ENCODE results near the gene TNFRSF4. TPM values are rescaled to one million over a fixed set of nuclear protein-coding genes. Genes with fewer than 3 reads are reported as not detected.
"Not testable (repeated sequence)": the region's sequence is repeated elsewhere in the genome, so short reads cannot be mapped to it uniquely, and the experiment has no call there.

The TNFRSF4 gene
- total RNA-seq, 4 donors from 2014 or later: 0.50 to 2.1 (median 0.93) TPM

GRCh38 chr1:1197188-1197500 is 16.8 kb downstream of the TNFRSF4 start:
- Histone ChIP-seq H3K36me3 (no peaks in the 10 kb centered on the region), H3K27ac (replicated peaks in 1 of 4) (no peak overlapping the region), H3K27me3 (peaks cover 0 to 46% (median 3%) of the 10 kb centered on the region in 4 donors), H3K9me3 (peaks cover 0 to 10% (median 8%) of the 10 kb centered on the region in 4 donors), H3K4me1 (peaks cover 0 to 16% (median 13%) of the 10 kb centered on the region in 4 donors), H3K4me3 (no peak overlapping the region)
- TF ChIP-seq EP300 (IDR thresholded peaks at IDR 0.05): no peak
- no peak for TF ChIP-seq POLR2A (IDR thresholded peaks at IDR 0.05; ENCODE audit: low read depth)
- TF ChIP-seq CTCF (IDR thresholded peaks at IDR 0.05): no peak
- no peak for TF ChIP-seq POLR2AphosphoS5 (IDR thresholded peaks at IDR 0.05)
- WGBS: 85% methylated on average over 5 of the region's 8 CpGs
- intact Hi-C loops (cut with DNase I): no loop called here
- DNase-seq (ENCODE audit: extremely low spot score): no peak

- peaks cover 0 to 15% (median 12%) of the 10 kb centered on the region in 4 donors for H3K4me1 ChIP-seq
- no peak overlapping the region for H3K4me3 ChIP-seq
- H3K27me3 ChIP-seq: peaks cover 0 to 45% (median 3%) of the 10 kb centered on the region in 4 donors
- H3K36me3 ChIP-seq: no peaks in the 10 kb centered on the region
- intact Hi-C loops (cut with DNase I): no loop called here
- no peak for TF ChIP-seq EP300 (IDR thresholded peaks at IDR 0.05)
- no peak for TF ChIP-seq POLR2AphosphoS5 (IDR thresholded peaks at IDR 0.05)
- TF ChIP-seq CTCF (IDR thresholded peaks at IDR 0.05): no peak
- no peak for TF ChIP-seq POLR2A (IDR thresholded peaks at IDR 0.05; ENCODE audit: low read depth)
- WGBS: 86% methylated on average over 5 of the region's 13 CpGs
- H3K27ac ChIP-seq (replicated peaks in 1 of 4): no peak overlapping the region
- no peak for DNase-seq (ENCODE audit: extremely low spot score)
- H3K9me3 ChIP-seq: peaks cover 0 to 10% (median 8%) of the 10 kb centered on the region in 4 donors
Measured at GRCh38 chr1:1196431-1197187, 17.3 kb downstream of the TNFRSF4 start.

GRCh38 chr1:1195726-1196125 is 18.2 kb downstream of the TNFRSF4 start:
- intact Hi-C loops (cut with DNase I); H3K4me3 ChIP-seq; H3K27ac ChIP-seq (replicated peaks in 1 of 4); H3K4me1 ChIP-seq; DNase-seq (ENCODE audit: extremely low spot score); H3K36me3 ChIP-seq: not testable (repeated sequence)
- H3K27me3 ChIP-seq: peaks cover 0 to 36% (median under 1%) of the 10 kb centered on the region in 4 donors
- 95% methylated on average over 6 of the region's 6 CpGs for WGBS
- peaks cover 0 to 10% (median 8%) of the 10 kb centered on the region in 4 donors for H3K9me3 ChIP-seq

- no peak overlapping the region for H3K27ac ChIP-seq (replicated peaks in 1 of 4)
- H3K27me3 ChIP-seq: peaks cover 0 to 28% (median 0%) of the 10 kb centered on the region in 4 donors
- H3K9me3 ChIP-seq: peaks cover 0 to 10% (median 8%) of the 10 kb centered on the region in 4 donors
- no peak overlapping the region for H3K4me3 ChIP-seq
- H3K4me1 ChIP-seq: no peaks in the 10 kb centered on the region
- WGBS: 61% methylated on average over 3 of the region's 3 CpGs
- TF ChIP-seq CTCF (IDR thresholded peaks at IDR 0.05) (no peak), EP300 (IDR thresholded peaks at IDR 0.05) (no peak), POLR2A (IDR thresholded peaks at IDR 0.05; ENCODE audit: low read depth) (no peak), POLR2AphosphoS5 (IDR thresholded peaks at IDR 0.05) (no peak)
- intact Hi-C loops (cut with DNase I): no loop called here
- no peaks in the 10 kb centered on the region for H3K36me3 ChIP-seq
- DNase-seq (ENCODE audit: extremely low spot score): no peak
Measured at GRCh38 chr1:1194723-1195122, 19.2 kb downstream of the TNFRSF4 start.

DNA sequence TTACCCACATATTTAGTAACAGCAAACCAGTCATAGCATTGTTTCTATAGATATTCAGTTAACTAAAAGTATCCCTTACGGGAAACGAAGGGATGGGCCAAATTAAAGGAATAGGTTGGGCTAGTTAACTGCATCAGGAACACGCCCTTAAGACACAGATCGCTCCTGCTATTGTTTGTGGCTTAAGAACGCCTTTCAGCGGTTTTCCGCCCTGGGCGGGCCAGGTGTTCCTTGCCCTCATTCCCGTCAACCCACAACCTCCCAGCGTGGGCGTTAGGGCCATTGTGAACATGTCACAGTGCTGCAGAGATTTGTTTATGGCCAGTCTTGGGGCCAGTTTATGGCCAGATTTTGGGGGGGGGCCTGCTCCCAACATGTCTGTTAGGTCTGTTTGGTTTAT is 22.2 kb downstream of the TNFRSF4 start:
- intact Hi-C loops (cut with DNase I): no loop called here

More for the DNA sequence above, 22.2 kb downstream of the TNFRSF4 start:
- Histone ChIP-seq H3K36me3 (no peaks in the 10 kb centered on the region), H3K4me3 (no peak overlapping the region), H3K27ac (replicated peaks in 1 of 4) (no peak overlapping the region), H3K9me3 (peaks cover 0 to 10% (median 8%) of the 10 kb centered on the region in 4 donors), H3K27me3 (peaks cover 0 to 8% (median 0%) of the 10 kb centered on the region in 4 donors), H3K4me1 (no peaks in the 10 kb centered on the region)
- WGBS: 72% methylated on average over 7 of the region's 11 CpGs
- DNase-seq (ENCODE audit: extremely low spot score): no peak
- TF ChIP-seq POLR2A (IDR thresholded peaks at IDR 0.05; ENCODE audit: low read depth): no peak
- no peak for TF ChIP-seq EP300 (IDR thresholded peaks at IDR 0.05)
- TF ChIP-seq POLR2AphosphoS5 (IDR thresholded peaks at IDR 0.05): no peak
- no peak for TF ChIP-seq CTCF (IDR thresholded peaks at IDR 0.05)

Measured in esophagus muscularis mucosa (tissue), 4 donors.